GM21576 (cell line): ENCODE results near the gene CSMD2.

Experiments
- ATAC-seq: cut with Tn5 transposase; IDR thresholded peaks from one replicate; pipeline ENCODE4 v1.9.1; 2021; ENCODE audit warnings: mild to moderate bottlenecking, moderate library complexity; ENCODE audit not compliant: unreplicated experiment

The CSMD2 gene

GRCh38 chr1:34007760-34008159 is 157.3 kb downstream of the CSMD2 start:
- no peak for ATAC-seq

- ATAC-seq: no peak
Measured at GRCh38 chr1:34005309-34005708, 159.7 kb downstream of the CSMD2 start.

GRCh38 chr1:34002810-34003209 is 162.2 kb downstream of the CSMD2 start:
- no peak for ATAC-seq

- no peak for ATAC-seq
Measured at GRCh38 chr1:33997127-33998036, 167.6 kb downstream of the CSMD2 start.

DNA sequence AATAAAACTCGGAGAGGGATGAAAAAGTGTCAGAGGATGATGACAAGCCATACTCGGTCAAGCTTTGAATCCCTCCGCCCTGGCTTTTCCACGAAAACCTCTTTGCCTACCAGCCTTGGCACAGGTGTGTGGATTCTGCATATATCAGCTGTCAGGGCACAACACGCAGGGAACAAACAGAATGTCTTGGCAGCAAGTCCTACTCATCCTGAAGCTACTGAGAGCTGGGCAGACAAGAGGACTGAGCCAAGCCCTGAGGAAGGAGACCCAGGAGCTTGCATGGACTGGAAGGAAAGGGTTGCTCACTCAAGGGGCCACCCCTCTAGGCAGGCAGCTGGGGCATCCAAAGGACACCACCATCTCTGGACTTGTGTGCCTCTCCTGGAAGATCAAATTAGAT is 168.7 kb downstream of the CSMD2 start:
- no peak for ATAC-seq

GRCh38 chr1:33993301-33993700 is 171.7 kb downstream of the CSMD2 start:
- no peak for ATAC-seq

DNA sequence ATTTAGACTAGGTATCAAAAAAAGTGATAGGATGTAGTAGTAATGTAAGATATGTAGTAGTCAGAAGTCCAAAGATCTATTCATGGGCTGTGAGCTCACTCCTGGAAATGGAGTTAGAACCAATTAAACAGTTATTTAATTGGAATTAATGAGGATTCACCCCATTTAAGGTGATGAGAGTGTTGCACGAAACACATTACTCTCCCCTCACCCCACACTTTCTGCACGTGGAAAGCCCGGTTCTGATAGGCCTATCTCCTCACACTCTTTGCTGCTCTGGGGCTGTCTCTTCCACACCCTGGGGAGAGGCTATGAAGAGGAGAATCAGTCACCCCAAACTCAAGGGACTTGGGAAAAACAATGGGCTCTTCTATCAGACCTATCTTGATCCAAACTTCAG is 174.7 kb downstream of the CSMD2 start:
- ATAC-seq: no peak

- no peak for ATAC-seq
Measured at GRCh38 chr1:33988161-33988560, 176.9 kb downstream of the CSMD2 start.

GRCh38 chr1:33986390-33987095 is 178.5 kb downstream of the CSMD2 start:
- no peak for ATAC-seq

DNA sequence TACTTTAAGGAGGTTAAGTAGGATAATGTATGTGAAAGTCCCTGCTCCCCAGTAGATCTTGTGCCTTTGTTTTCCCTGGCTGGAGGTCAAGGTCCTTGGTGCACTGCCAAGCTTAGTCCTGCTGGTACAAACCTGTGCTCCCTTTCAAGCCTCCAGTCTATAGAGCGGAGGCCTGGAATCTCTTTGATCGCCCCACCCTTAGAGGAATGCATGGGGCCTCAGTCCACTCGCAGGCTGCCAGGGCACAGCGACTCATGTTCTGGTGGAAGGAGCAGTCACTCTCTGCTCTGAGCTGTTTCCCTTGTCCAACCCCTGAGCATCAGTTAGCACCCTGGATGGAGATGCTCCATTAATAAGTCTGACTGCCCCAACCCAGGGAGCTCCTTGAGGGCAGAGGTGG is 179.4 kb downstream of the CSMD2 start:
- no peak for ATAC-seq

- ATAC-seq: no peak
Measured at GRCh38 chr1:33984906-33985565, 180.0 kb downstream of the CSMD2 start.

DNA sequence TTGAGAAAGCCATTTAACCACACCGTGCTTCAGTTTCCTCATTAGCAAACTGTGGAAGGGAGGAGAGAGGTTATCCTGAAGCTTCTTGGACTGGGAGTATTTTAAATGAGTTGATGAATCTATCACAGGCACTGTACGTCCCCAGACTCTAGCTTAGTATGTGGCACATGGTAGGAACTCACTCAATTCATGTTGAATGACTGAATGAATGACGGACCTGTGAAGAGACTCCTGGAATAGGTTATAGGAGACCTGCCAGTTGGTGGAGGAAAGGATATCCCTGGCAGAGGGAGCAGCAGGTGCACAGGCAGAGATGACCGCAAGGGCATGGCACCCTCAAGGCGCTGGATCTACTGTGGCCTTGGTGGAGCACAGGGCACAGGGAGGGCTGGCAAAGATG is 182.6 kb downstream of the CSMD2 start:
- ATAC-seq: no peak

- ATAC-seq: no peak
Measured at GRCh38 chr1:33979341-33979740, 185.7 kb downstream of the CSMD2 start.

- no peak for ATAC-seq
Measured at GRCh38 chr1:33975961-33976360, 189.1 kb downstream of the CSMD2 start.

GRCh38 chr1:33973799-33974545 is 191.1 kb downstream of the CSMD2 start:
- ATAC-seq: no peak

GRCh38 chr1:33972676-33973395 is 192.2 kb downstream of the CSMD2 start:
- no peak for ATAC-seq

GRCh38 chr1:33971913-33972312 is 193.1 kb downstream of the CSMD2 start:
- ATAC-seq: no peak

- no peak for ATAC-seq
Measured at GRCh38 chr1:33971018-33971710, 193.9 kb downstream of the CSMD2 start.

GRCh38 chr1:33970148-33970825 is 194.7 kb downstream of the CSMD2 start:
- ATAC-seq: no peak
